Stimulated activated CD8-positive, alpha-beta memory T cell treated with anti-CD3 and anti-CD28 coated beads, Interleukin-15, amount 100 ng/mL, for 4 hours (primary cell): ENCODE measurements around the gene DUSP22.

Experiments used
- DNase-seq, 2 donors: peaks; one replicate each; pipeline ENCODE4 v3.0.0-alpha.2; 2020; ENCODE audit warnings: low read depth in 2 of 2

The DUSP22 gene

GRCh38 chr6:296151-297122, 4.2 kb downstream of the DUSP22 start:
- DNase-seq, result no peak

GRCh38 chr6:297571-298232, 5.4 kb downstream of the DUSP22 start:
- no peak for DNase-seq

GRCh38 chr6:298233-299103, 6.2 kb downstream of the DUSP22 start:
- DNase-seq, result no peak

GRCh38 chr6:299104-299980, 7.1 kb downstream of the DUSP22 start:
- no peak for DNase-seq

GRCh38 chr6:300026-300425, 7.7 kb downstream of the DUSP22 start:
- DNase-seq, result no peak

- DNase-seq, result no peak
Measured at GRCh38 chr6:300494-301198, 8.4 kb downstream of the DUSP22 start.

- no peak for DNase-seq
Measured at GRCh38 chr6:301526-301925, 9.2 kb downstream of the DUSP22 start.

GRCh38 chr6:301929-302705, 9.8 kb downstream of the DUSP22 start:
- no peak for DNase-seq

- no peak for DNase-seq
Measured at GRCh38 chr6:302760-303159, 10.5 kb downstream of the DUSP22 start.

- DNase-seq, result no peak
Measured at GRCh38 chr6:303263-303662, 11.0 kb downstream of the DUSP22 start.

GRCh38 chr6:303948-304558, 11.8 kb downstream of the DUSP22 start:
- DNase-seq, result no peak

GRCh38 chr6:304833-305370, 12.6 kb downstream of the DUSP22 start:
- no peak for DNase-seq

GRCh38 chr6:305371-306206, 13.3 kb downstream of the DUSP22 start:
- no peak for DNase-seq

GRCh38 chr6:306641-307061, 14.4 kb downstream of the DUSP22 start:
- DNase-seq, result no peak

GRCh38 chr6:307065-307814, 15.0 kb downstream of the DUSP22 start:
- no peak for DNase-seq

- DNase-seq, result no peak
Measured at GRCh38 chr6:307874-308273, 15.6 kb downstream of the DUSP22 start.

GRCh38 chr6:308307-308706, 16.0 kb downstream of the DUSP22 start:
- DNase-seq, result no peak
